Peyer's patch (tissue), 4 donors: ENCODE measurements around the gene LRIG3. TPM values are rescaled to one million over a fixed set of nuclear protein-coding genes. Genes with fewer than 3 reads are reported as not detected.

Experiments
- DNase-seq, 3 donors: peaks; one replicate each; pipeline ENCODE4 v3.0.0-alpha.2; 2017 to 2019
- H3K27ac ChIP-seq, 4 donors: fragments of 200-600 bp; sonication (generic); one replicate each; pipeline ENCODE4 v1.5.1; 2016 to 2019
- H3K27me3 ChIP-seq, 2 donors: fragments of 200-600 bp; sonication (generic); one replicate each; pipeline ENCODE4 v1.5.1; 2019
- H3K36me3 ChIP-seq, 3 donors: fragments of 200-600 bp; sonication (generic); one replicate each; pipeline ENCODE4 v1.5.1; 2016 to 2019
- H3K4me1 ChIP-seq, 4 donors: fragments of 200-600 bp; sonication (generic); one replicate each; pipeline ENCODE4 v1.5.1; 2016 to 2019
- H3K4me3 ChIP-seq, 4 donors: fragments of 200-600 bp; sonication (generic); 1 replicate in 3 of 4; 2 replicates in 1 of 4; pipeline ENCODE4 v1.5.1; 2016 to 2019; ENCODE audit warnings: mild to moderate bottlenecking in 1 of 4
- H3K9me3 ChIP-seq, 4 donors: fragments of 200-600 bp; sonication (generic); one replicate each; pipeline ENCODE4 v1.5.1; 2016 to 2019; ENCODE audit warnings: mild to moderate bottlenecking in 1 of 4
- POLR2A ChIP-seq, 2 donors: fragments of 450-650 bp; IDR thresholded peaks; one replicate each; pipeline ENCODE4 v1.5.1; 2017; ENCODE audit warnings: antibody characterized with exemption in 2 of 2, mild to moderate bottlenecking in 2 of 2, moderate library complexity in 2 of 2
- total RNA-seq, 4 donors: library from RNA; depleted of rRNA; stranded (reverse); fragments of >200 nt; gene quantifications; one replicate each; pipeline ENCODE4 v1.1.0, GENCODE V29; 2016
- TF ChIP-seq, protein P1 (sequence below), 6 experiments: fragments of 450-650 bp in 4 of 6; fragments of 200-600 bp in 2 of 6; sonication (generic) in 1 of 6; IDR thresholded peaks; one replicate each; pipeline ENCODE4 v1.5.1; 2017 to 2019; ENCODE audit warnings: antibody characterized with exemption in 6 of 6, mild to moderate bottlenecking in 3 of 6, moderate library complexity in 1 of 6

Gene LRIG3
- total RNA-seq, 4 donors from 2014 or later = 56.9 to 136 (median 69.8) TPM

DNA sequence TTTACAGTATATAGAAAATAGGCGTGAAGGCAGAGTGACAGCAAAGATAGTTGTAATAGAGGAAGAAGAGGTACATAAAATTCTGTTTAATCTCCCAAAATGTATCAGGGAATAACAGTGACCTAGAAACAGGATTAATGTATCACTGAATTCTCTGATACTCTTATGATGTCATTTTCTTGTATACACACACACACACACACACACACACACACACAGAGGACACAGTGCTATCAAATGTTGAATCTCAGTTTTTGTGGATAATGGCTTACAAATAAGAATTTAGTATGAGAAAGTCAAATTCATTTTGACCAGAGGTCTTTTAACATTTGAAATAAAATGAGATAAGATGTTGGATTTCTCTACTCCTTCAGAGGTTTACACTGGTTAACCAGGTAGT, 4.3 kb upstream of the LRIG3 start:
- no peaks in the 10 kb centered on the region for H3K9me3 ChIP-seq
- no peaks in the 10 kb centered on the region for H3K27me3 ChIP-seq
- H3K27ac ChIP-seq = peak overlapping the region in 2 of 4 donors; percentile 17 to 63
- no peak for TF ChIP-seq POLR2A (IDR thresholded peaks at IDR 0.05)
- TF ChIP-seq, protein P1, sequence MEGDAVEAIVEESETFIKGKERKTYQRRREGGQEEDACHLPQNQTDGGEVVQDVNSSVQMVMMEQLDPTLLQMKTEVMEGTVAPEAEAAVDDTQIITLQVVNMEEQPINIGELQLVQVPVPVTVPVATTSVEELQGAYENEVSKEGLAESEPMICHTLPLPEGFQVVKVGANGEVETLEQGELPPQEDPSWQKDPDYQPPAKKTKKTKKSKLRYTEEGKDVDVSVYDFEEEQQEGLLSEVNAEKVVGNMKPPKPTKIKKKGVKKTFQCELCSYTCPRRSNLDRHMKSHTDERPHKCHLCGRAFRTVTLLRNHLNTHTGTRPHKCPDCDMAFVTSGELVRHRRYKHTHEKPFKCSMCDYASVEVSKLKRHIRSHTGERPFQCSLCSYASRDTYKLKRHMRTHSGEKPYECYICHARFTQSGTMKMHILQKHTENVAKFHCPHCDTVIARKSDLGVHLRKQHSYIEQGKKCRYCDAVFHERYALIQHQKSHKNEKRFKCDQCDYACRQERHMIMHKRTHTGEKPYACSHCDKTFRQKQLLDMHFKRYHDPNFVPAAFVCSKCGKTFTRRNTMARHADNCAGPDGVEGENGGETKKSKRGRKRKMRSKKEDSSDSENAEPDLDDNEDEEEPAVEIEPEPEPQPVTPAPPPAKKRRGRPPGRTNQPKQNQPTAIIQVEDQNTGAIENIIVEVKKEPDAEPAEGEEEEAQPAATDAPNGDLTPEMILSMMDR (IDR thresholded peaks at IDR 0.05) = no peak
- no peaks in the 10 kb centered on the region for H3K36me3 ChIP-seq
- DNase-seq = no peak
- peaks cover 0 to 5% (median 0%) of the 10 kb centered on the region in 4 donors for H3K4me1 ChIP-seq
- no peak overlapping the region for H3K4me3 ChIP-seq

DNA sequence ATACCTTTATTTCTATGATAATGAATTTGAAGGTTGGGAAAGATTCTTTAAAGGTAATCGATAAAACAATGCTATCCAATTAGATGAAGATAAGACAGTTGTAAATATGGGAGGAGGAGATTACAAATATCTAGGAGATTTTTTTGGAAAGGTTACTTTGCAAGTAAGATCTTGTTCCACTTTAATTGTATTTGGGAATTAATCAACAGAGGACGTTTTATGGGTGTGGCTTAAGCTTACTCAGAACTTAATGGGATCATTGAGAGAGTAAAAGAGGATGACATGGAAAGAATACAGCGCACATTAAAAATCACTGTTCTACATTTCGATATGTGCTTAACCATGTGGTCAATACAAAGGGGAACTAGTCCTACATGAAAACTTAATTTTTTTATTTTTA, 3.5 kb upstream of the LRIG3 start:
- no peak for DNase-seq
- peaks cover 0 to 5% (median 0%) of the 10 kb centered on the region in 4 donors for H3K4me1 ChIP-seq

DNA sequence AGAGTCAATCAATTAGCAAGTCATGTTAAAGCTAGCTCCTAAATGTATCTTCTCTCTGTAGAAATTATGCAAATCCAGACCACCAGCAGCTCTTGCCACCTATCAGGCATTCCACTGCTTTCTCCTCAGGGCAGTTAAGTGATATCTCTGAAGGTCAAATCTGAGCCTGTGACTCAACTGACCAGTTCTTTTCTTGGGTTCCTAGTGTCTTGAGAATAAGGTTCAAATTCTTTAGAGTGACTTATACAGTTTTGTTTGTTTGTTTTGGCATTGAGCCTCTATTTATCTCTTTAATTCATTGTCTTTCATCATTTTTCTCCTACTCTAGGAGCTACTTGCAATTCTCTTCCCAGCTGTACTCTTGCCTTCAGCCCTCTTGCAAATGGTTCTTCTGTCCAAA, 2.5 kb upstream of the LRIG3 start:
- TF ChIP-seq, protein P1 (IDR thresholded peaks at IDR 0.05) = no peak
- TF ChIP-seq POLR2A (IDR thresholded peaks at IDR 0.05) = no peak
- H3K27me3 ChIP-seq = no peaks in the 10 kb centered on the region
- no peak for DNase-seq
- no peaks in the 10 kb centered on the region for H3K9me3 ChIP-seq
- no peak overlapping the region for H3K4me3 ChIP-seq
- H3K4me1 ChIP-seq = peaks cover 0 to 5% (median 0%) of the 10 kb centered on the region in 4 donors
- no peak overlapping the region for H3K27ac ChIP-seq
- no peaks in the 10 kb centered on the region for H3K36me3 ChIP-seq

More for the DNA sequence above, 3.5 kb upstream of the LRIG3 start:
- Histone ChIP-seq H3K4me3 (no peak overlapping the region), H3K27ac (no peak overlapping the region), H3K27me3 (no peaks in the 10 kb centered on the region), H3K36me3 (no peaks in the 10 kb centered on the region), H3K9me3 (no peaks in the 10 kb centered on the region)
- TF ChIP-seq POLR2A (IDR thresholded peaks at IDR 0.05) = no peak
- TF ChIP-seq, protein P1 (IDR thresholded peaks at IDR 0.05) = no peak

DNA sequence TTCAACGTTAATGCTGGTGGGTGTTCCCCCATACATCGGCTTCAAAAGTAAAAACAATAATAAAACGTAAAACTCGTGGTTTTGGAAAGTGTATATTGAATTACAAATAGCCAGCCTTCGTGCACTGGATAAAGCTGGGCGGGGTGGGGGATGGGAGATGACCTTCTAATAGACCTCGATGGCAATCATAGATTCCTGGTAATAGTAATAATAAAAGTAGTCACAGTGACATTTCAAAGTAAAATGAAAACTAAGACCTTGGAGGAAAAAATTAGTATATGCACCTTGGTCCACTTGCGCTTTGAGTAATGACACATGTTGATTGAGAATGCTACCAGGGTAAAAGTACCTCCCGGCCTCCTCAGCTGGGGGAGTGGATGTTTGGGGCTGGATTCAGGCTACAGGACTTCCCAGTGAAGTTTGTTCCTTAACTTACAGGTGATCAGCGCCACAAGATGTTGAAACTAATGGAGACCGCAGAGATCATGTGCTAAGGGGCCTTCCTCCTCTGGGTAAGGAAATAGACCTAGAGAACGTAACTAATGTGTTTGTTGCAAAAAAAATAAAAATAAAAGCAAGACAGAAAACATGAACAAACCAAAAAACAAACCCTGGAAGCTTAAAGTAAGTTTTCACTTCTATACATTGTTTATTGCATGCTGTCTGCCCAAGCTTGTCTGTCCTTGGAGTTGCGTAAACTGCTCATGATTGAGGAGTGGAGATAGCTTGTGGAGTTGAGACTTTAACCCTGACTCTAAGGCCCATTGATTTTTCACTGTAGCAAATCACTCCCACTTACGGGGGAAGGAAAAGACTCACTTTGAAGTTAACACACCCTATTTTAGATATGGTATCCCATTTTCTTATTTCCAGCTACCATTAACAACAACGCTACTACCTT, 907 bp upstream of the LRIG3 start:
- H3K27ac ChIP-seq = peak overlapping the region; percentile 76 to 98 (median 93)
- H3K27me3 ChIP-seq = no peaks in the 10 kb centered on the region
- DNase-seq = peak in 1 of 3 donors; percentile 50
- H3K4me3 ChIP-seq = peak overlapping the region in 2 of 4 donors; percentile 83 to 85
- peaks cover 0 to 11% (median 0%) of the 10 kb centered on the region in 4 donors for H3K4me1 ChIP-seq
- H3K9me3 ChIP-seq = no peaks in the 10 kb centered on the region
- H3K36me3 ChIP-seq = no peaks in the 10 kb centered on the region
- TF ChIP-seq, protein P1 (IDR thresholded peaks at IDR 0.05) = no peak
- TF ChIP-seq POLR2A (IDR thresholded peaks at IDR 0.05) = no peak

DNA sequence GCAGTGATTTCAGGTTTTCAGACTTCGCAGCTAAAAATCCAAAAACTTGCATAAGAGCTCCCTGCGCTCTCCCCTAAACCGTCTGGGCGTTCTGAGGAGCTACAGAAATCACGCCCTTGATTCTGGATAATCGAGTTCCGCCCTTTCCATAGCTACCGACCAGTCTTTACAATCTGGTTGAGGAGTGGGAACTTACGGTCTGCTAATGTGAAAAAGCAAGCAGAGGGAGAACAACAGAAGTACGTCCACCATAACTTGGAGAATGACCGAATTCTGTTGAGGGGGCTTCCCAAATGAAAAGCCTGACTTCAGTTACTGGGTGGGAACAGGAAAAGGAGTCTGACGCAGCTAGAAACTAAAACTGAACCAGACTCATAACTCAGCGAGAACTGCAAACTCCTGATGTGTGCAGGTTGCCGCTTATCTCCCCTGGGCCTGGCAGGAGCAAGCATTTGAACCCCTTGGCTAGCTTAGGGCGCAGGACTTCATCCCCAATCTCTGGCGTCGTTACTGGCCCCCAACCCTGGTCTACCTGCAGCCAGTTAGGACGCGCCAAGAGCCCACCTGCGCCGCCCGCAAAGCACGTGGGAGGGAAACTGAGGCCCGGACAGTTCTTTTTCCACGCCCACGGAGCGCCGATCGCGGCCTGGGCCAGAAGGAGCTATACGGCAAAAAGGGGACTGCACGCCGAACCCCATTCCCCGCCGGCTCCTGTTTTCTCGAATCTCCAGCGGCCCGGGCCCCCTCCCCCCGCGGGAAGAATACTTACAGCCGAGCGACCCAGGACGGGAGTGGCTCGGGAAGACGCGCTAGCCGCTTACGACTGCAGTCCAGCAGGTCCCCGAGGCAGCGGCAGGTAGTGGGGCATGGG, 838 bp downstream of the LRIG3 start:
- TF ChIP-seq POLR2A (IDR thresholded peaks at IDR 0.05) = no peak
- TF ChIP-seq, protein P1 (IDR thresholded peaks at IDR 0.05) = no peak
- peak overlapping the region; percentile 76 to 98 (median 93) for H3K27ac ChIP-seq
- DNase-seq = peak in 1 of 3 donors; percentile 49
- H3K4me1 ChIP-seq = peaks cover 0 to 13% (median 0%) of the 10 kb centered on the region in 4 donors
- H3K9me3 ChIP-seq = no peaks in the 10 kb centered on the region
- no peaks in the 10 kb centered on the region for H3K27me3 ChIP-seq
- H3K36me3 ChIP-seq = no peaks in the 10 kb centered on the region
- H3K4me3 ChIP-seq = peak overlapping the region; percentile 38 to 85 (median 69)
